Stimulated activated CD4-positive, alpha-beta T cell treated with anti-CD3 and anti-CD28 coated beads, TNF-alpha, amount 100 ng/mL, for 4 hours (primary cell): ENCODE measurements around the gene TOP3B.

Experiments
- DNase-seq, 3 experiments: peaks; one replicate each; pipeline ENCODE4 v3.0.0-alpha.2; 2020; ENCODE audit warnings: low read depth in 3 of 3

TOP3B gene

GRCh38 chr22:22011964-22012363 lies 29.4 kb upstream of the TOP3B start:
- no peak for DNase-seq

GRCh38 chr22:22010358-22010757 lies 27.8 kb upstream of the TOP3B start:
- DNase-seq, result no peak

- no peak for DNase-seq
Measured at GRCh38 chr22:22009661-22010060, 27.1 kb upstream of the TOP3B start.

- DNase-seq, result no peak
Measured at GRCh38 chr22:22006596-22006990, 24.0 kb upstream of the TOP3B start.

GRCh38 chr22:22005945-22006595 lies 23.5 kb upstream of the TOP3B start:
- no peak for DNase-seq

- DNase-seq, result no peak
Measured at GRCh38 chr22:22003233-22003632, 20.6 kb upstream of the TOP3B start.

- DNase-seq, result no peak
Measured at GRCh38 chr22:22002526-22003055, 20.0 kb upstream of the TOP3B start.

- no peak for DNase-seq
Measured at GRCh38 chr22:22001664-22002525, 19.3 kb upstream of the TOP3B start.

- DNase-seq, result no peak
Measured at GRCh38 chr22:21998595-21999247, 16.1 kb upstream of the TOP3B start.

- DNase-seq, result no peak
Measured at GRCh38 chr22:21996175-21996720, 13.7 kb upstream of the TOP3B start.

GRCh38 chr22:21995660-21996059 lies 13.1 kb upstream of the TOP3B start:
- no peak for DNase-seq

- DNase-seq, result no peak
Measured at GRCh38 chr22:21994881-21995444, 12.4 kb upstream of the TOP3B start.

GRCh38 chr22:21992593-21993237 lies 10.1 kb upstream of the TOP3B start:
- no peak for DNase-seq

GRCh38 chr22:21991774-21992173 lies 9.2 kb upstream of the TOP3B start:
- DNase-seq, result no peak

- no peak for DNase-seq
Measured at GRCh38 chr22:21991304-21991596, 8.7 kb upstream of the TOP3B start.

- DNase-seq, result no peak
Measured at GRCh38 chr22:21990445-21991303, 8.1 kb upstream of the TOP3B start.

GRCh38 chr22:21989049-21989448 lies 6.5 kb upstream of the TOP3B start:
- DNase-seq, result no peak

GRCh38 chr22:21985214-21985613 lies 2.6 kb upstream of the TOP3B start:
- DNase-seq, result no peak

- DNase-seq, result no peak
Measured at GRCh38 chr22:21984793-21985192, 2.2 kb upstream of the TOP3B start.

- no peak for DNase-seq
Measured at GRCh38 chr22:21981874-21982273, 713 bp downstream of the TOP3B start.

GRCh38 chr22:21980547-21980946 lies 2.0 kb downstream of the TOP3B start:
- no peak for DNase-seq
